Subcutaneous abdominal adipose tissue (tissue), 5 donors: ENCODE measurements around the gene PPP1R12B.
"Not testable (repeated sequence)": the region's sequence is repeated elsewhere in the genome, so short reads cannot be mapped to it uniquely, and the experiment has no call there.

ENCODE experiments used
- H3K27ac ChIP-seq: one replicate; pipeline ENCODE4 v1.7.0; 2013; ENCODE audit warnings: low read depth, mild to moderate bottlenecking, inconsistent platforms, low read length, moderate library complexity
- H3K27me3 ChIP-seq, 5 donors: one replicate each; pipeline ENCODE4 v1.7.0; 2013; ENCODE audit warnings: low read length in 5 of 5, inconsistent platforms in 1 of 5; ENCODE audit not compliant: control insufficient read depth in 5 of 5, insufficient read depth in 4 of 5
- H3K36me3 ChIP-seq, 5 donors: one replicate each; pipeline ENCODE4 v1.7.0; 2013; ENCODE audit warnings: low read length in 5 of 5; ENCODE audit not compliant: control insufficient read depth in 5 of 5, insufficient read depth in 5 of 5
- H3K4me1 ChIP-seq, 5 donors: one replicate each; pipeline ENCODE4 v1.7.0; 2013; ENCODE audit warnings: low read length in 5 of 5, mild to moderate bottlenecking in 3 of 5, moderate library complexity in 1 of 5; ENCODE audit not compliant: control insufficient read depth in 5 of 5, insufficient read depth in 5 of 5
- H3K4me3 ChIP-seq, 5 donors: one replicate each; pipeline ENCODE4 v1.7.0; 2013; ENCODE audit warnings: low read length in 5 of 5, low read depth in 1 of 5
- H3K9ac ChIP-seq, 5 donors: one replicate each; pipeline ENCODE4 v1.7.0; 2013; ENCODE audit warnings: low read length in 5 of 5, mild to moderate bottlenecking in 4 of 5, moderate library complexity in 3 of 5
- H3K9me3 ChIP-seq, 5 donors: one replicate each; pipeline ENCODE4 v1.7.0; 2013; ENCODE audit warnings: low read length in 5 of 5; ENCODE audit not compliant: control insufficient read depth in 5 of 5
- donor health status: healthy.
- donor health status: healthy.
- donor health status: healthy.
- donor health status: healthy.
- donor health status: healthy.

Gene PPP1R12B

GRCh38 chr1:202580619-202581018, 232.1 kb downstream of the PPP1R12B start:
- Histone ChIP-seq H3K27ac (no peak overlapping the region), H3K9me3 (no peaks in the 10 kb centered on the region), H3K27me3 (no peaks in the 10 kb centered on the region), H3K4me3 (no peak overlapping the region), H3K36me3 (peaks cover 17 to 34% (median 24%) of the 10 kb centered on the region in 5 donors), H3K4me1 (peaks cover 3 to 53% (median 49%) of the 10 kb centered on the region in 5 donors), H3K9ac (no peak overlapping the region)

GRCh38 chr1:202582350-202582749, 233.9 kb downstream of the PPP1R12B start:
- Histone ChIP-seq H3K36me3 (peaks cover 17 to 31% (median 24%) of the 10 kb centered on the region in 5 donors), H3K4me1 (peaks cover 8 to 54% (median 50%) of the 10 kb centered on the region in 5 donors)
- not testable (repeated sequence) for H3K9ac ChIP-seq

DNA sequence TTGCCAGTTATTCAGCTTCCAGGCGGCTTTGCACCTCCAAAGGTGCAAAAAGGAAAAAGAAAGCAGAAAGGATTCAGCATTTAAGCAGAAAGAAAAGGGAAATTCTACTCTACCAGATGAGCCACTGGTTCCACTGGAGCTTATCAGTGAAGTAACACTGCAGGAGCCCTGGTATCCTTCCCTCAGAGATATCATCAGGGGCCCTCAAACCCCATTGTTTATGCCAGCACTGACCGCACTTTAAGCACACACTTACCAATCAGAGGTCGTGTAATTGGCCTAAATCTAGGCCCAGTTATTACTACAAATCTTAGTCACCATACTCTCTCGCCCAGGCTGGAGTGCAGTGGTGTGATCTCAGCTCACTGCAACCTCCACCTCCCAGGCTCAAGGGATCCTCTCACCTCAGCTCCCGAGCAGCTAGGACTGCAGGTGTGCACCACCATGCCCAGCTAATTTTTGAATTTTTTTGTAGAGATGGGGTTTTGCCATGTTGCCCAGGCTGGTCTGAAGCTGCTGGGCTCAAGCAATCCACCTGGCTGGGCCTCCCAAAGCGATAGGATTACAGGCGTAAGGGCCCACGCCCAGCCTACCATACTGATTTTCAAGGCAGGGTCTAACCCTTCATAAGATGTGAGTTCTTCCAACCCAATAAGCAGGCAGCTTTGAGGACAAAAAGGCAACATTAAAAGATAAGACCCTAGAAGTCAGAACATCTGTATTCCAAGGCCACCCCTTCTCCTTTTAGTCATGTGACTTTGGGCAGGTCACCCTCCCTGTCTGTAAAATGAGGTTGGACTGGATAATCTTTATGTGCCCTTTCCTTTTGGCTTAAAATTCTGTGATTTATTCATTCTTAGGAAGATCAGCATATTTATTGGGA, 236.4 kb downstream of the PPP1R12B start:
- no peaks in the 10 kb centered on the region for H3K9me3 ChIP-seq
- peaks cover 15 to 31% (median 24%) of the 10 kb centered on the region in 5 donors for H3K36me3 ChIP-seq
- H3K4me1 ChIP-seq = peaks cover 11 to 61% (median 52%) of the 10 kb centered on the region in 5 donors
- H3K27ac ChIP-seq = peak overlapping the region; percentile 89
- no peak overlapping the region for H3K9ac ChIP-seq
- no peak overlapping the region for H3K4me3 ChIP-seq
- no peaks in the 10 kb centered on the region for H3K27me3 ChIP-seq

More at GRCh38 chr1:202582350-202582749, 233.9 kb downstream of the PPP1R12B start:
- H3K9me3 ChIP-seq, H3K27ac ChIP-seq, H3K27me3 ChIP-seq, H3K4me3 ChIP-seq: not testable (repeated sequence)

DNA sequence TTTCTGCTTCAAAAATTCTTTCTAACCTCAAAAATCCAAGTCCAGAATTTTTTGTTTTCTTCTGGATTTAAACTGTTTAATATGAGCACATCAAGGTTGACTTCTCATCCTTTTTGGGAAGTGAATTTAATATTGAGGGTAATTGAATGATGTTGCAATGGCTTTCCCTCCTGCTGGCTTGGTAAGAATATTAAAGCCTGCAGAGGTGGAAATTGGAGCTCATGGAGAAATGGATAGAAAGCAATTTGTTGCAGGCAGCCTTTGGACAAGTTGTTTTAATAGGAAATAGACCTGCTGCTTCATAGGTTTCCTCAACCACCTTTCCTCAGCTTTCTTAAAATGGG, 237.1 kb downstream of the PPP1R12B start:
- Histone ChIP-seq H3K36me3 (peaks cover 15 to 26% (median 20%) of the 10 kb centered on the region in 5 donors), H3K4me1 (peaks cover 11 to 61% (median 50%) of the 10 kb centered on the region in 5 donors), H3K9me3 (no peaks in the 10 kb centered on the region), H3K4me3 (no peak overlapping the region), H3K9ac (peak overlapping the region in 1 of 5 donors; percentile 8), H3K27ac (peak overlapping the region; percentile 89), H3K27me3 (no peaks in the 10 kb centered on the region)

DNA sequence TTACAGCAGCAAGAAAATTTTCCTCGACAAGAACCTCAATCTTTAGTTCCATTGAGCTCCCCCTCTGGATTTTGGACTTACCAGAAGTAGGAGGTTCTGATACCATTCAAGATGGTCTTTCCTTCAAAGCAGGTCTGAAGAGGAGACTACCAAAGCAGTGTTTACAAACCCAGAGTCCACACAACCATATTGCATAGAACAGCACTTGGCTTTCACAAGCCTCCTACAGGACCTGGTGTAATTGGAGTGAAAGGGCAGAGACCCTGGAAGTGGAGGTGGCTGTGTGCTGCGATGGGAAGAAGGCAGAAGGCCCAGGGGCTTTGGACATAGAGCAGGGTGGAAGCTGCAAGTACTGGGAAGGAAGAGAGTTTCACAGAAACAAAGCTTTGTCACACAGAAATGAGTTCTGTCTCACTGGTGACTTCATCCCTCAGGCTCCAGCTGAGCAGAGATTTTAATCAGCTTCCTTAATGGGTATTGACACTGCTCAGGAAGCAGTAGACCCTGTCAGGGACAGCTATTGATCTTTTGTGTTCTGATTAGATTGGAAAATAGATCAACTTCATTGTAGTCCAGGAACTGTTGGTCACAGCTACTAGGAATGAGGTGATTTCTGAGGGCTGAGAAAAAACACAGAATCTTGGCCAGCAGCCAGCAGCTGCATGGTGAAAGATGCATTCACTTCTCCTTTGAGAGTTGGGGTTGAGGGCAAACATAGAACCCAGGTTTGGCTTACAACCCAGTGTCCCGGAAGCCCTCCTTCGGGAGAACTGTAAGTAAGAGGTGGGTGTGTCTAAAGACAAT, 237.7 kb downstream of the PPP1R12B start:
- Histone ChIP-seq H3K27ac (peak overlapping the region; percentile 89), H3K36me3 (peaks cover 10 to 19% (median 14%) of the 10 kb centered on the region in 5 donors), H3K27me3 (no peaks in the 10 kb centered on the region), H3K9ac (peak overlapping the region in 3 of 5 donors; percentile 8 to 41 (median 14)), H3K4me3 (no peak overlapping the region), H3K9me3 (no peaks in the 10 kb centered on the region), H3K4me1 (peaks cover 11 to 63% (median 57%) of the 10 kb centered on the region in 5 donors)

DNA sequence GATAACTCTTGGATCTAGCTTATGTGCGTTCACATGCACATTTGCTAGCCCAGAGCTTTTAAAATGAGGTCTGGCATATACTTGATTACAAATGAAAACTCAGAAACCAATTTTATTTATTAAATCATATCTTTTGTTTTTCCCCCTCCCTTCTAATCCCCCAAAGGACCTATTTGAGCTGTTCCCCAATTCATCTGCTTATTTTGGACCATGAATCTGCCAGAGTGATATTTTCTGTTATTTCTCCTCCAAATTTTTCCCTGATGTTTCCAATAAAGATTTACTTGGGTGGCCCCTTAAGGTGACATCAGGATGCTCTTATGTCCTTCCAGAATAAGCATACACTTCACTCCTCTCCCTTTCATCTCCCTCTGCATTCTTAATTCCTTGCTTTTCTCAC, 238.4 kb downstream of the PPP1R12B start:
- no peaks in the 10 kb centered on the region for H3K27me3 ChIP-seq
- no peak overlapping the region for H3K4me3 ChIP-seq
- H3K9ac ChIP-seq = peak overlapping the region in 1 of 5 donors; percentile 5
- peaks cover 11 to 68% (median 62%) of the 10 kb centered on the region in 5 donors for H3K4me1 ChIP-seq
- no peaks in the 10 kb centered on the region for H3K9me3 ChIP-seq
- H3K36me3 ChIP-seq = peaks cover 8 to 15% (median 10%) of the 10 kb centered on the region in 5 donors
- H3K27ac ChIP-seq = peak overlapping the region; percentile 89

- Histone ChIP-seq H3K36me3 (peaks cover 5 to 14% (median 6%) of the 10 kb centered on the region in 5 donors), H3K27ac (peak overlapping the region; percentile 89), H3K4me1 (peaks cover 11 to 79% (median 72%) of the 10 kb centered on the region in 5 donors)
Observed at GRCh38 chr1:202587859-202588485, 239.5 kb downstream of the PPP1R12B start.

GRCh38 chr1:202588503-202589189, 240.1 kb downstream of the PPP1R12B start:
- no peak overlapping the region for H3K4me3 ChIP-seq
- peak overlapping the region in 2 of 5 donors; percentile 15 to 22 for H3K9ac ChIP-seq
- H3K27ac ChIP-seq = peak overlapping the region; percentile 89
- H3K9me3 ChIP-seq = no peaks in the 10 kb centered on the region
- peaks cover 0 to 12% (median 3%) of the 10 kb centered on the region in 5 donors for H3K36me3 ChIP-seq
- H3K4me1 ChIP-seq = peaks cover 11 to 86% (median 75%) of the 10 kb centered on the region in 5 donors
- H3K27me3 ChIP-seq = no peaks in the 10 kb centered on the region

More at GRCh38 chr1:202587859-202588485, 239.5 kb downstream of the PPP1R12B start:
- H3K4me3 ChIP-seq = no peak overlapping the region
- H3K9me3 ChIP-seq = no peaks in the 10 kb centered on the region
- H3K27me3 ChIP-seq = no peaks in the 10 kb centered on the region
- peak overlapping the region in 1 of 5 donors; percentile 22 for H3K9ac ChIP-seq
